ENCODE data around the gene LYZL2.

The LYZL2 gene

DNA sequence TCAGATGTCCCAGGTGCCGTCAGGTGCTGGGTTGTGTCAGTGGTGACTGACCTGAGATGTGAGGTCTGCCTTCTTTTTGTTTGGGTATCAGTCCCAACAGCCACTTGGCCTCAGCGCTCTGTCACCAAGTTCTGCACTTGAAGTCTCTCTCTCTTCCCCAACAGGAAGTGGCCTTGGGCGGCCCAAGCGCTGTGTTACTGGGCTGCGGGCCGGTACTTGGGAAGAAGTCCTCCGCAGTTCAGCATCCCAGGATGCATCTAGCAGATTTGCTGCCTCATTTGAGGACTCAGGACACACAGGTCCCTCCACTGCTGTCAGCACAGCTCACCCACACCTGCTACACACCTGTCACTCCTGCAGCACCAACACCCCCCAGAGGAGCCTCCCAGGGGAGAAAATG, 40.1 kb downstream of the LYZL2 start:
- peak; percentile 38 for DNase-seq

DNA sequence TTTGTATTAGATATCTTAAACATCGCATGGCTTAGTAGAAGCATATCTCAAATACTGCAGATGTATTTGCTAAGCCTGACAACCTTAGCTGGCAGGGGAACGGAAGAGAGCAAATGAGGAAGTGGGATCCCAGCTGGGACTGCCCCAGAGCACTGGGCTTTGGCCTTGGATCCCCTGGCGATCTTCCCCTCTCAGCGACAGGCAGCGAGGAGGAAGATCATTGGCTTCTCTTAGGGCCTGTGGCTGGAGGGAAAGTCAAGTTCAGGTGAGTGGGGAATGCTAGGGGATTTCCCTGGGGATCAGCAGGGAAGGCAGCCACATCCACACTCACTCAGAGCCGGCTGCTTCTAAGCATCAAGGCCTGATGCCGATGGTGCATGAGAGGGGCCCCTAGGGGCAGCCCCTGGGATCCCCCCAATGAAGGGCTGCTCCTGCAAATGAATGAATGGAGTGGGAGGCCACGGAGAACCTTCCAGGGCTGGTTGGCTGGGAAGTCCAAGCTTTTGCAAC, 42.0 kb downstream of the LYZL2 start:
- peak; percentile 85 for DNase-seq

- DNase-seq, result no peak
Measured at GRCh38 chr10:30586828-30587227, 42.7 kb downstream of the LYZL2 start.

- DNase-seq, result peak; percentile 62
Measured at GRCh38 chr10:30583778-30584415, 45.7 kb downstream of the LYZL2 start.

DNA sequence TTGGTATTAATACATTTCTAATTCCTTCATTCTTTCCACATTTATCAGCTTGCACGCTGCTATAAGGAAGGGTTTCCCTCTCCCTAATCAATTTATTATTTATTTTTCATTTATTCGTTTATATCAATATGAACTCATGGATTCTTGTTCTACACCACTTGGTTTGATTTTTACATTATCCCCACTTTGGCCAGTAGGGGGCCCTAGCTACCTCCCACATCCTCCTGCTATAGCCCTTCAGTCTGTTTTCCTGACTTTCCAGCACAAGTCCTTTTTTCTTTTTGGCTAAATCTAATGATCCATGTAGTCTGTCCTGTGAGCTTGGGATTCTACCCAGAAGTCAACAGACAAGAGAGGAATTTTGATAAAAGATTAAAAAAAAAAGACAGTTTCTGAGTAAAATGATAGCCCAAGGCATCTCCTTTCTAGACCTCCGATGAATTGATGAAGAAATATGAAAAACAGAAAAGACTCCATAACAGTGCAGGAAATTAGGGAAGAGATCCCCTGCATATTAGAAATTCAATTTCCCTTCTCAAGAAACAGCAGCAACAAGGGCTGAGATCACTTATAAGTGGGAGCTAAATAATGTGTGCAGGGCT, 47.7 kb downstream of the LYZL2 start:
- DNase-seq, result peak; percentile 31

DNA sequence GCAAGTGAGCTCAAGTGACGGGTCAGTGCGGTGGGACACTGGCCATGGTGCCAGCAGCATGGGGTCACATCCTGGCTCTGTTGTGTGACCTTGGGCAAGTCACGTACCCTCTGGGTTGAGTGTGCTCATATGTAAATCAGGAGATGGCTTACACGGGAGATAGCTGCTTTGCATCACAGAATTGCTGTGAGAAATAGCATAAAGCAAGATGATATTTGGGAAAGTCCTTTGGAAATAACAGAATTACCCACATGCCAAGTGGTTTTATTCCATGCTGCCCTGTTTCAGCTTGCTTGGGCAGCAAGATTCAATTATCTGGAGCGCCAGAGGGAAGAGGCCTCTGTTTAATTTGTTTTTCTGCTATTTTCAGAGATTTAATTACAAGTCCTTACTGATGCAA, 48.9 kb downstream of the LYZL2 start:
- no peak for DNase-seq

GRCh38 chr10:30580241-30580640, 49.3 kb downstream of the LYZL2 start:
- DNase-seq, result no peak

DNA sequence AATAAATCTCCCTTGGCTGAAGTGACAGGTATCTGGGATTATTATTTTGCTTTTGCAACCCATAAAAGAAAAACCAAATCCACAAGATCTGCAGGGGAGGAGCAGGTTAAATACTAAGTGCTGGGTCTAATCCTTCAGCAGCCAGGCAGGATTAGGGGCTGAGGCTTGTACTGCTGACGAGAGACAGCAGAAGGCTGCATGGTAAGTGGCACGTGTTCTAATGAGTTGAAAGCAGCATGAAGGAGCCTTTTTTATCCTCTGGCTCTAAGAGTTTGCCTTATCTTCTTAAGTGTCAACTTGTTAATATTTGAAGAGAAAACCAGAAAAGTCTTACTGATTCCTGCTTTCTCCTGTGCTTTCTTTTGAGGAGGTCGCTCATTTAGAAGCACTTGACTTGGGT, 50.0 kb downstream of the LYZL2 start:
- no peak for DNase-seq

GRCh38 chr10:30577048-30577447, 52.5 kb downstream of the LYZL2 start:
- no peak for DNase-seq

GRCh38 chr10:30576641-30577040, 52.9 kb downstream of the LYZL2 start:
- DNase-seq, result no peak

GRCh38 chr10:30574432-30574796, 55.1 kb downstream of the LYZL2 start:
- DNase-seq, result no peak

GRCh38 chr10:30573721-30574431, 55.7 kb downstream of the LYZL2 start:
- DNase-seq, result peak; percentile 49

GRCh38 chr10:30565449-30565848, 64.1 kb downstream of the LYZL2 start:
- no peak for DNase-seq

DNA sequence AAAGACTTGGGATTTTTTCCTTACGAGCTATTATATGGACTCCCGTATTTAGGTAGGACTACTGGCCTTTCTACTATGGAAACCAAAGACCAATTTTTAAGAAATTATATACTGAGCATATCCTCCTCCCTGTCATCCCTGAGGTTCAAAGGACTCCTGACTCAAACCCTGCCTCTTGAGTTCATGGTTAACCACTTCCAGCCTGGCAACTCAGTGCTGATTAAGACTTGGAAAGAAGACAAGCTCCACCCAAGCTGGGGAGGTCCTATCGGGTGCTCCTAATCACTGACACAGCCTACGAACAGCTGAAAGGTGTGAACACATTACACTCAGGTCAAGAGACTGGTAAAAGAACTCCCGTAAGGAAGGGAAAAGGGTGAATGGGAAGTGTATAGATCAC, 66.8 kb downstream of the LYZL2 start:
- peak; percentile 7 for DNase-seq
